Left lung (tissue), 10 donors: ENCODE measurements around the gene RPL28. TPM values are rescaled to one million over a fixed set of nuclear protein-coding genes. Genes with fewer than 3 reads are reported as not detected.

ENCODE experiments used
- ATAC-seq: fragments of 200-7000 bp; cut with Tn5 transposase; one replicate; pipeline ENCODE4 v1.9.1; 2020; ENCODE audit warnings: moderate library complexity
- DNase-seq, 4 donors: peaks; one replicate each; pipeline ENCODE4 v3.0.0-alpha.2; 2013 to 2020
- H3K27ac ChIP-seq, 2 donors: fragments of 200-600 bp; sonication (generic) in 1 of 2; one replicate each; pipeline versions ENCODE4 v1.5.0 to v1.8.0; 2020 to 2021
- H3K27me3 ChIP-seq, 2 donors: fragments of 200-600 bp; sonication (generic) in 1 of 2; one replicate each; pipeline versions ENCODE4 v1.5.0 to v1.8.0; 2020 to 2021
- H3K36me3 ChIP-seq, 2 donors: fragments of 200-600 bp; sonication (generic) in 1 of 2; one replicate each; pipeline versions ENCODE4 v1.5.0 to v1.8.0; 2020 to 2021
- H3K4me1 ChIP-seq, 2 donors: fragments of 200-600 bp; one replicate each; pipeline ENCODE4 v1.8.0; 2021
- H3K4me3 ChIP-seq, 2 donors: fragments of 200-600 bp; sonication (generic) in 1 of 2; one replicate each; pipeline versions ENCODE4 v1.5.0 to v1.8.0; 2020 to 2021; ENCODE audit warnings: mild to moderate bottlenecking in 1 of 2
- H3K9me3 ChIP-seq, 2 donors: fragments of 200-600 bp; sonication (generic) in 1 of 2; one replicate each; pipeline versions ENCODE4 v1.5.0 to v1.8.0; 2020 to 2021
- intact Hi-C, 2 donors: fragments of 100-400 bp; cut with DNase I; formaldehyde crosslinking; loops; one replicate each; pipeline versions ENCODE4 v1.11.2 to v1.14.2; 2022
- polyA plus RNA-seq, 6 donors: library from polyadenylated mRNA; unstranded; fragments of 120-200 nt; gene quantifications; one replicate each; pipeline ENCODE4 v1.2.1, GENCODE V29; 2013; ENCODE audit not compliant: insufficient read length in 6 of 6
- total RNA-seq, 2 donors: library from RNA; stranded (reverse); fragmentation: NEBNext Ultra II Directional; extraction: Animal tissue kit (Norgen Biotek cat#: 25700); gene quantifications; one replicate each; pipeline ENCODE4 v1.2.1, GENCODE V29; 2021
- TF ChIP-seq, protein P1 (sequence below), 2 donors: fragments of 200-600 bp; sonication (generic) in 1 of 2; IDR thresholded peaks; one replicate each; pipeline versions ENCODE4 v1.5.0 to v1.8.0; 2021; ENCODE audit warnings: antibody characterized with exemption in 2 of 2
- donor health status: DM: no; HTN: yes; CAD: no.
- donor health status: DM: no; HTN: no; CAD: no.

The RPL28 gene
- total and polyA plus RNA-seq, 8 donors = 1,216 to 1,774 (median 1,434) TPM

- no peaks in the 10 kb centered on the region for H3K36me3 ChIP-seq
- intact Hi-C loops = no loop called here
- H3K4me1 ChIP-seq = peaks cover 5 to 11% of the 10 kb centered on the region in 2 donors
- no peak overlapping the region for H3K27ac ChIP-seq
- H3K9me3 ChIP-seq = no peaks in the 10 kb centered on the region
- H3K4me3 ChIP-seq = no peak overlapping the region
- TF ChIP-seq, protein P1, sequence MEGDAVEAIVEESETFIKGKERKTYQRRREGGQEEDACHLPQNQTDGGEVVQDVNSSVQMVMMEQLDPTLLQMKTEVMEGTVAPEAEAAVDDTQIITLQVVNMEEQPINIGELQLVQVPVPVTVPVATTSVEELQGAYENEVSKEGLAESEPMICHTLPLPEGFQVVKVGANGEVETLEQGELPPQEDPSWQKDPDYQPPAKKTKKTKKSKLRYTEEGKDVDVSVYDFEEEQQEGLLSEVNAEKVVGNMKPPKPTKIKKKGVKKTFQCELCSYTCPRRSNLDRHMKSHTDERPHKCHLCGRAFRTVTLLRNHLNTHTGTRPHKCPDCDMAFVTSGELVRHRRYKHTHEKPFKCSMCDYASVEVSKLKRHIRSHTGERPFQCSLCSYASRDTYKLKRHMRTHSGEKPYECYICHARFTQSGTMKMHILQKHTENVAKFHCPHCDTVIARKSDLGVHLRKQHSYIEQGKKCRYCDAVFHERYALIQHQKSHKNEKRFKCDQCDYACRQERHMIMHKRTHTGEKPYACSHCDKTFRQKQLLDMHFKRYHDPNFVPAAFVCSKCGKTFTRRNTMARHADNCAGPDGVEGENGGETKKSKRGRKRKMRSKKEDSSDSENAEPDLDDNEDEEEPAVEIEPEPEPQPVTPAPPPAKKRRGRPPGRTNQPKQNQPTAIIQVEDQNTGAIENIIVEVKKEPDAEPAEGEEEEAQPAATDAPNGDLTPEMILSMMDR (IDR thresholded peaks at IDR 0.05) = no peak
- peaks cover 23 to 65% of the 10 kb centered on the region in 2 donors for H3K27me3 ChIP-seq
- ATAC-seq (no peak), DNase-seq (no peak)
Observed at GRCh38 chr19:55366790-55367189, 18.9 kb upstream of the RPL28 start.

GRCh38 chr19:55368106-55368505, 17.6 kb upstream of the RPL28 start:
- peaks cover 32 to 65% of the 10 kb centered on the region in 2 donors for H3K27me3 ChIP-seq
- TF ChIP-seq, protein P1 (IDR thresholded peaks at IDR 0.05) = no peak

DNA sequence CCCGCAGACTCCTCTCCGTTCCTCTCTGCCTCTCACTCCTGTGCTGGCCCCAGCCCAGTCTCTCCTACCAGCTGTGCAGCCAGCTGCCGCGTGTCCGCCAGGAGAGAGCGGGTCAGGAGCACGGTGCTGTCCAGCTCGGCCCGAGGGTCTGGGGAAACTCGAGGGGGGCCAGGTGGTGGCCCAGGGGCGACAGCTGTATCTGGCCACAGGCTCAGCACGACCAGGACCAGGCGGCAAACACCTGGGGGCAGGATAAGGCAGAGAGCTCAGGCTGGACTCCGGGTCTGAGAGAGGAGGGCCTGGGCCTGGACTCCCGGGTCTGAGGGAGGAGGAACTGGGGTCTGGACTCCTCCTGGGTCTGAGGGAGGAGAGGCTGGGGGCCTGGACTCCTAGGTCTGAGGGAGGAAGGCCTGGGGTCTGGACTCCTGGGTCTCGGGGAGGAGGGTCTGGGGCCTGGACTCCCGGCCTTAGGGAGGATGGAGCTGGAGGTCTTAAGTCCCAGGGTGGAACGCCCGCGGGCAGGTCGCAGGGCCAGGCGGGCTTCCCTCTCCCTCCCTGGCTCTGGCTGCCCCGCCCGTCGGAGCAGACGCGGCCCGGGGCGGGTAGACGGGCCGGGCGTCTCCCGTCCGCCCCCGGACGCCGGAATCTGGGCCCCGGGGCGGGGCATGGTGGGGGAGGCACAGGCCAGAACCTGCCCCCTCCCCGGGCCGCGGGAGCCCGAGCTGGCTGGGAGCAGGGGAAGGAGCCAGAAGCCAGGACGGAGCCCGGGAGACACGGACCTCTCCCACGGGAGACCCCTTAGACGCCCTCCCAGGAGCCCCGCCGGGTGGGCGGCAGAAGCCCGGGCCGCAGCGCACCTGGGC, 16.8 kb upstream of the RPL28 start:
- Histone ChIP-seq H3K27me3 (peaks cover 32 to 72% of the 10 kb centered on the region in 2 donors), H3K27ac (no peak overlapping the region), H3K36me3 (no peaks in the 10 kb centered on the region), H3K4me1 (peaks cover 5 to 11% of the 10 kb centered on the region in 2 donors), H3K4me3 (no peak overlapping the region), H3K9me3 (no peaks in the 10 kb centered on the region)
- intact Hi-C loops = no loop called here
- peak in 1 of 4 donors; percentile 81 for DNase-seq
- peak; percentile 77 for ATAC-seq
- TF ChIP-seq, protein P1 (IDR thresholded peaks at IDR 0.05) = no peak

More at GRCh38 chr19:55368106-55368505, 17.6 kb upstream of the RPL28 start:
- peak in 1 of 4 donors; percentile 68 for DNase-seq
- Histone ChIP-seq H3K4me3 (no peak overlapping the region), H3K27ac (no peak overlapping the region), H3K9me3 (no peaks in the 10 kb centered on the region), H3K36me3 (no peaks in the 10 kb centered on the region), H3K4me1 (peaks cover 5 to 11% of the 10 kb centered on the region in 2 donors)
- no peak for ATAC-seq
- intact Hi-C loops = no loop called here

DNA sequence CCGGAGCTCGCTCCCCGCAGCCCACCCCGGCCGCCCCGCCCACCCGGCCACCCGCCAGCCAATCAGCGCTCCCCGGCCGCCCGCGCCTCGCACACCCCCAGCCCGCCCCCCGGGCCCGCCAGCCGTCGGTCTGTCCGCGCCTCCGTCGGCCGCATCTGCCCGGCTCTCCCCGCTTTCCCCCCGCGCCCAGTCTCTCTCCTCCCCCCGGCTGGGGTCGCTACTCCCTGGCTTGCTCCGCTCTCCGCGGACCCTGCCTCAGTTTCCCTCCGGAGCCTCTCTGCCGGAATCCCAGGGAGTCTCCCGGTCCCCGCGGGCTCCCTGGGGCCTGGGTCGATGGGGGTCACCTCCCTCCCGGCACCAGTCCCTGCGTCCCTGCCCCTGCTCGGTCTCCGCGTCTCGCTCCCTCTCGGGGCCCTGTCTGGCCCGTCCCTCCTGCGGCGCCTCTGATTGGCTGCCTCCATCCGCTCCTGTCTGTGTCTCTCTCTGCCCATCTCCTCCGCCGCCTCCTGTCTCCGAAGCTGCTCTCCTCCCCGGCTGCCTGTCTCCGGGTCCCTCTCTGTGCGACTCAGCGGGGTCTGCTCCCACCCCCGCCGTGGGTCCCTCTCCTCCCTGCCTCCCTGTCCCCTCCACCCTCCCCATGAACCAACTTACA, 16.0 kb upstream of the RPL28 start:
- Histone ChIP-seq H3K36me3 (no peaks in the 10 kb centered on the region), H3K27ac (no peak overlapping the region), H3K27me3 (peaks cover 32 to 81% of the 10 kb centered on the region in 2 donors), H3K4me1 (peaks cover 5 to 11% of the 10 kb centered on the region in 2 donors), H3K9me3 (no peaks in the 10 kb centered on the region), H3K4me3 (no peak overlapping the region)
- intact Hi-C loops = no loop called here
- peak; percentile 34 for ATAC-seq
- TF ChIP-seq, protein P1 (IDR thresholded peaks at IDR 0.05) = no peak
- DNase-seq = no peak
